ENCODE data around the gene SSH2. TPM values are rescaled to one million over a fixed set of nuclear protein-coding genes. Genes with fewer than 3 reads are reported as not detected.
A peak's percentile ranks its signal among the peaks of the same experiment; 100 is the strongest.

Gene SSH2
- total and polyA plus RNA-seq, 9 of the 15 experiments (the other 6 are each of a cell fraction or from before 2014, with no cell fraction given), result 3.9 to 16.1 (median 10.2) TPM

DNA sequence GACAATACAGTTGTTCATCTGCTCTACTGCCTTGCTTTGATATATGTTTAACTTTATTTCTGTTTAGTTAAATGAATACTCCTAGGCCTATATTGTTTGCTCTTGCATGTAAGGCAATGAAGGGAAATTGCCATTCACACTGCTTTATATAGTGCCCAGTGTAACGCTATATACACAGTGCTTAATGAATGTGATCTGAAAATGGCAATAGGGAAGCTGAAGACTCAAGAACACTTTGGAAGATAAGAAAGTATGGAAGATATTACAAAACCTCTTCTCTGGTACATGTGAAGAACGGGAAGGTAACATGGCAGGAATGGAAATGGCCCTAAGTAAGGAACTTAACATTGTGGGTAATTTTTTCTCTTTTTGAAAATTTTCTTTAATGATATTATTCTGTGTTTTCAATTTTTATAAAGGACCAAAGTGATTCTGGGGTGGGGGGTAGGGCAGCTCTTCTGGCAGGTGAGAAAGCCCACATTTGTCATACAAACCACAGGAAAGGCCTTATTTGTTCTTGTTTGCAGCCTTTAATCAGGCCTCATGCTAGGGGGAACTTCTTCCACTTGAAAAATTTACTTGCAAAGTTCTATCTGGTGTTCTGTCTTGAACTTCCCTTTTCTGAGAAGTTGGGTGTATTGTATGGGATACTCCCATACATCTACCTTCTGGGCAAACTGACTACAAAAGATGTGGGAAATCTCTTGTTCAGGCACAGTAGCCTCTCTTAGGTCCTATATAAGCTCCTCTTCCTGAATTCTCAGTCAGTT lies 206.6 kb downstream of the SSH2 start (continued):
- TF ChIP-seq SMARCE1 (IDR thresholded peaks at IDR 0.05), result peak; percentile 67; the same call in 1 of the 2 replicates
- TF ChIP-seq SOX6 (IDR thresholded peaks at IDR 0.05), result peak; percentile 85
- TF ChIP-seq MYC (IDR thresholded peaks at IDR 0.05; ENCODE audit: low read depth, low read length), result no peak
- no peak for TF ChIP-seq MYC (CRISPR knock-in tag; IDR thresholded peaks at IDR 0.05; ENCODE audit: borderline replicate concordance, low read depth)
- peak; percentile 62; the same call in 1 of the 2 replicates for TF ChIP-seq TEAD4 (IDR thresholded peaks at IDR 0.05; ENCODE audit: low read length)
- TF ChIP-seq TEAD4 (CRISPR knock-in tag; IDR thresholded peaks at IDR 0.05; ENCODE audit: borderline replicate concordance), result no peak
- peak; percentile 21 for TF ChIP-seq HDAC3 (IDR thresholded peaks at IDR 0.05; ENCODE audit: borderline replicate concordance, partially characterized antibody)
- no peak for TF ChIP-seq PML (IDR thresholded peaks at IDR 0.05; ENCODE audit: low read length)
- TF ChIP-seq ZNF668 (CRISPR knock-in tag; IDR thresholded peaks at IDR 0.05), result 0 out of 2 replicates have a peak, but pooled peaks have one; percentile 5
- TF ChIP-seq SIX5 (IDR thresholded peaks at IDR 0.05; ENCODE audit: borderline replicate concordance in 1 of 2, insufficient read depth in 1 of 2, low read depth in 1 of 2, low read length in 2 of 2), result no peak
- no peak for TF ChIP-seq ZNF175 (CRISPR knock-in tag; IDR thresholded peaks at IDR 0.05; ENCODE audit: low read depth)
- no peak for TF ChIP-seq ZNF408 (CRISPR knock-in tag; IDR thresholded peaks at IDR 0.05; ENCODE audit: low read depth)
